Lung (tissue), 12 donors: ENCODE measurements around the gene ADRA2A. TPM values are rescaled to one million over a fixed set of nuclear protein-coding genes. Genes with fewer than 3 reads are reported as not detected.

Experiments used
- ATAC-seq: fragments of 200-7000 bp; cut with Tn5 transposase; one replicate; pipeline ENCODE4 v1.9.1; 2020; ENCODE audit warnings: moderate number of reproducible peaks; ENCODE audit not compliant: insufficient read depth, low FRiP score
- DNase-seq, 3 donors: peaks; one replicate each; pipeline ENCODE4 v3.0.0-alpha.2; 2013 to 2017
- H3K27ac ChIP-seq, 2 donors: one replicate each; pipeline ENCODE4 v1.5.1; 2013; ENCODE audit warnings: mild to moderate bottlenecking in 2 of 2, moderate library complexity in 2 of 2, control low read depth in 1 of 2, inconsistent platforms in 1 of 2, low read depth in 1 of 2, low read length in 1 of 2
- H3K27me3 ChIP-seq, 3 donors: one replicate each; pipeline ENCODE4 v1.5.1; 2013; ENCODE audit warnings: low read length in 2 of 3; ENCODE audit not compliant: control insufficient read depth in 3 of 3, insufficient read depth in 3 of 3
- H3K36me3 ChIP-seq, 4 donors: one replicate each; pipeline ENCODE4 v1.5.1; 2013; ENCODE audit warnings: low read length in 4 of 4, mild to moderate bottlenecking in 1 of 4, moderate library complexity in 1 of 4; ENCODE audit not compliant: control insufficient read depth in 4 of 4, insufficient read depth in 4 of 4
- H3K4me1 ChIP-seq, 5 donors: one replicate each; pipeline ENCODE4 v1.5.1; 2013; ENCODE audit warnings: low read length in 5 of 5, mild to moderate bottlenecking in 2 of 5, moderate library complexity in 1 of 5; ENCODE audit not compliant: control insufficient read depth in 5 of 5, insufficient read depth in 5 of 5
- H3K4me3 ChIP-seq: one replicate; pipeline ENCODE4 v1.5.1; 2013; ENCODE audit warnings: mild to moderate bottlenecking, control low read depth, moderate library complexity
- H3K9ac ChIP-seq, 2 donors: one replicate each; pipeline ENCODE4 v1.5.1; 2013; ENCODE audit warnings: low read length in 2 of 2, control low read depth in 1 of 2; ENCODE audit not compliant: insufficient read depth in 1 of 2
- H3K9me3 ChIP-seq, 4 donors: one replicate each; pipeline ENCODE4 v1.5.1; 2013; ENCODE audit warnings: low read length in 3 of 4, mild to moderate bottlenecking in 1 of 4, moderate library complexity in 1 of 4; ENCODE audit not compliant: control insufficient read depth in 4 of 4, insufficient read depth in 3 of 4
- CTCF ChIP-seq: IDR thresholded peaks from 2 replicates; pipeline ENCODE4 v1.5.1; 2012; ENCODE audit warnings: mild to moderate bottlenecking; ENCODE audit errors: control extremely low read depth, extremely low read depth
- WGBS, 2 donors: extraction: QIAGEN DNeasy Blood & Tissue Kit; methylation state at CpG; one replicate each; pipeline ENCODE4 v1.1.7; 2013; 5-methylcytosine and 5-hydroxymethylcytosine counted together
- polyA plus RNA-seq, 2 donors: library from polyadenylated mRNA; stranded (reverse); fragments of 200-250 nt; gene quantifications; one replicate each; pipeline ENCODE4 v1.2.1, GENCODE V29; 2013
- total RNA-seq, 2 donors: library from RNA; depleted of rRNA in 1 of 2; stranded (reverse); fragments of >200 nt in 1 of 2; gene quantifications; one replicate each; pipeline ENCODE4 v1.2.1, GENCODE V29; 2014 to 2021
- donor health status: control.
- donor health status: control.
- donor health status: Bipolar disorder and iron deficiency.
- donor health status: healthy.
- donor health status: DM: yes; HTN: yes; CAD: no.

Gene ADRA2A
- total and polyA plus RNA-seq, 4 donors: 0.37 to 9.8 (median 1.6) TPM

GRCh38 chr10:111123883-111124282 is 47.1 kb downstream of the ADRA2A start:
- H3K4me1 ChIP-seq: no peaks in the 10 kb centered on the region
- ATAC-seq (no peak), DNase-seq (no peak)
- H3K27ac ChIP-seq: no peak overlapping the region
- no peak for TF ChIP-seq CTCF
- 86 to 94% methylated on average over 6 of the region's 6 CpGs for WGBS, 2 donors
- no peaks in the 10 kb centered on the region for H3K36me3 ChIP-seq
- H3K4me3 ChIP-seq: no peak overlapping the region
- H3K9ac ChIP-seq: no peak overlapping the region
- peaks cover 0 to 7% (median 0%) of the 10 kb centered on the region in 4 donors for H3K9me3 ChIP-seq
- no peaks in the 10 kb centered on the region for H3K27me3 ChIP-seq

- Histone ChIP-seq H3K9me3 (peaks cover 0 to 4% (median 0%) of the 10 kb centered on the region in 4 donors), H3K27me3 (no peaks in the 10 kb centered on the region), H3K27ac (no peak overlapping the region), H3K36me3 (no peaks in the 10 kb centered on the region), H3K9ac (no peak overlapping the region), H3K4me1 (no peaks in the 10 kb centered on the region), H3K4me3 (no peak overlapping the region)
- WGBS, 2 donors: 86 to 87% methylated on average over 2 of the region's 2 CpGs
- no peak for TF ChIP-seq CTCF
- DNase-seq (no peak), ATAC-seq (no peak)
Observed at GRCh38 chr10:111125102-111125501, 48.3 kb downstream of the ADRA2A start.

- 18 to 53% methylated on average over 2 of the region's 2 CpGs for WGBS, 2 donors
- Histone ChIP-seq H3K9me3 (peaks cover 0 to 4% (median 0%) of the 10 kb centered on the region in 4 donors), H3K27me3 (no peaks in the 10 kb centered on the region), H3K9ac (no peak overlapping the region), H3K4me1 (no peaks in the 10 kb centered on the region), H3K36me3 (no peaks in the 10 kb centered on the region), H3K4me3 (no peak overlapping the region), H3K27ac (no peak overlapping the region)
- ATAC-seq (no peak), DNase-seq (no peak)
- no peak for TF ChIP-seq CTCF
Observed at GRCh38 chr10:111126077-111126476, 49.2 kb downstream of the ADRA2A start.
